GM12892 (cell line): ENCODE data around the gene EPN2.

Experiments used
- POLR2A ChIP-seq: IDR thresholded peaks from 2 replicates; pipeline ENCODE4 v1.6.1; 2011; ENCODE audit warnings: low read depth, low read length, control low read depth
- POLR2AphosphoS5 ChIP-seq: IDR thresholded peaks from 2 replicates; pipeline ENCODE4 v1.6.1; 2011; ENCODE audit warnings: low read depth, low read length, control low read depth
- TAF1 ChIP-seq: IDR thresholded peaks from 2 replicates; pipeline ENCODE4 v1.6.1; 2011; ENCODE audit warnings: low read depth, mild to moderate bottlenecking, control low read depth, low read length, borderline replicate concordance

DNA sequence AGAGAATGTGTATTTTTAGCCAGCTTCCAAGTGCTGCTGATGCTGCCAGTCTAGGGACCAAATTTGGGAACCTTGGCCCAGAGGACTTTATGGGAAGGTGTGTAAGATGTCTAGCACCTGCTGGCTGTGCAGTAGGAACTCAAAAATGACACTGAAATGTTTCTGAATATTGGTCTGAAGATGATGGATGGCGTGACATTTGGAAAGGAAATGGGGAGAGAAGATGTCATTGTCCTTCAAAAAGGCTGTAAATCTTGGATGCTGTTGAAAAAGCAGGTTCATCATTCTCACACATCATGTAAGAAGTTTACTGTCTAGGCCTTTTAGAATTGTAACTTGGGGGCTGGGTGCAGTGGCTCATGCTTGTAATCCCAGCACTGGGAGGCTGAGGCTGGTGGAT, 6.7 kb downstream of the EPN2 start:
- TF ChIP-seq TAF1 = no peak
- TF ChIP-seq POLR2A = no peak
- no peak for TF ChIP-seq POLR2AphosphoS5
